Mesodermal cell (in vitro differentiated cells): ENCODE results near the gene CNNM3.
A peak's percentile ranks its signal among the peaks of the same experiment; 100 is the strongest.

ENCODE experiments used
- H3K27ac ChIP-seq: 2 replicates; pipeline ENCODE4 v1.7.0; 2013; ENCODE audit warnings: mild to moderate bottlenecking, low read depth, low read length, moderate library complexity; ENCODE audit not compliant: severe bottlenecking
- H3K36me3 ChIP-seq: 2 replicates; pipeline ENCODE4 v1.7.1; 2013; ENCODE audit warnings: mild to moderate bottlenecking, low read length, moderate library complexity; ENCODE audit not compliant: control insufficient read depth, insufficient read depth
- H3K4me1 ChIP-seq: one replicate; pipeline ENCODE4 v1.7.1; 2013; ENCODE audit warnings: mild to moderate bottlenecking, low read length; ENCODE audit not compliant: insufficient read depth, control insufficient read depth, poor library complexity, severe bottlenecking
- H3K4me3 ChIP-seq: 2 replicates; pipeline ENCODE4 v1.7.0; 2013; ENCODE audit warnings: low read length, control low read depth, mild to moderate bottlenecking; ENCODE audit not compliant: insufficient read depth, poor library complexity, severe bottlenecking; ENCODE audit errors: extremely low read depth
- H3K9me3 ChIP-seq: 2 replicates; pipeline ENCODE4 v1.7.1; 2013; ENCODE audit warnings: mild to moderate bottlenecking, low read length, moderate library complexity; ENCODE audit not compliant: control insufficient read depth
- WGBS, 2 experiments: methylation state at CpG; one replicate each; pipeline ENCODE4 v1.1.5; 2013; ENCODE audit warnings: missing lambda C conversion rate in 2 of 2; ENCODE audit not compliant: insufficient coverage in 2 of 2; 5-methylcytosine and 5-hydroxymethylcytosine counted together

CNNM3 gene

DNA sequence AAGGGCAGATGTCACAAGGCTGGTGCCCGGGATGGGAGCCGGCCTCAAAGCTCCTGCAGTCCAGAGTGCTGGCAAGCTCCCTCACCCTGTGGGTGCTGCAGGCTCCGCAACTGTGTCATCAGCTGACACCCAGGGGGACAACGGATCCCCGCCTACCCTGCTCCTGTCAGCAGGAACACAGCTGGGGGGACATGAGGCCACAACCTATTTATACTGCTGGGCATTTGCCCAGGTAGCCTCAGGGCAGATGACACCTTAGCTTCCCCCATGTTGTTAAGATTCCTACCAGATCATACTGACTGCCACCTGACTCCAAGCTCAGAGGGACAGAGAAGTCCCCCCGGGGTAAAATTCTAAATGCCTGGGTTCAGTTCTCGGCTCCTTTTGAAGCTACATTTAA is 26.5 kb downstream of the CNNM3 start:
- WGBS, 2 experiments = 87 to 90% methylated on average over 6 to 7 of the region's 7 CpGs
- no peak overlapping the region for H3K27ac ChIP-seq
- no peaks in the 10 kb centered on the region for H3K4me1 ChIP-seq

DNA sequence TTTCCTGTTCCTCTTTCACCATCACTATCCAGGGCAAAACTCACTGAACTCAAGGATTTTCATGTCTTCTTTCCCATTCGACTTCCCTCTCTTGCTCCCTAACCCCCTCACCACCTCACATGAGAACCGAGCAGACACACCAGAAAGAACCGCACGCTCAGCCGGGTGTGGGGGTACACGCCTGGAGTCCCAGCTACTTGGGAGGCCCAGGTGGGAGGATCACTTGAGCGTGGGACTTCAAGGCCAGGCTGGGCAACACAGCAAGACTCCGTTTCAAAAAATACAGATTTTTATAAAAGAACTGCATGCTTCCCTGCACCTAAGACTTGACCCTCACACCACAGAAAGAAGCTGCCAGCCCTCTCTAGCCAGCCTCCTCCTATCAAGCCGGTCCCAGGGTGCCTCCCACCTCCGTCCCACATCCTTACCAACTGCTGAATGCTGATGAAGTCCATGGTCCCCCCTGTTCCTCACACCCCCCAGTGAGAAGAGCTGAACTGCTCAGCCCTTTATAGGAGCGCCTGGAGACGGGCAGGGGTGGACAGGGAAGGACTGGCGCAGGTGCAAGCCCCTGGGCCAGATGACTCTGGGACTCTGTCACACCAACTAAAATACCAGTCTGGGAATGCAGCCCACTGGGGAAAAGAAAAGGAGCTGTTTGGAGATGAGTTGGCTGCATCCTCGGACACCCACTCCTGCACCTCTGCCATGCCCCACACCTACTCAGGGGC is 27.6 kb downstream of the CNNM3 start, which contains the start of gene ANKRD23:
ANKRD23 (minus strand) TSS at position 484 of the 731 bp plus-strand sequence; CDS start at position 455, 29 bp downstream.
- H3K27ac ChIP-seq = no peak within 1 kb of the TSS
- no peaks in the 10 kb centered on the region for H3K9me3 ChIP-seq
- WGBS, 2 experiments = 94 to 96% methylated on average over 11 to 12 of the region's 14 CpGs
- no peak within 1 kb of the TSS for H3K4me3 ChIP-seq
- H3K36me3 ChIP-seq = peaks cover 17% of the 10 kb centered on the region
- H3K4me1 ChIP-seq = no peaks in the 10 kb centered on the region

More for the DNA sequence above, 26.5 kb downstream of the CNNM3 start:
- peaks cover 8% of the 10 kb centered on the region for H3K36me3 ChIP-seq
- H3K9me3 ChIP-seq = no peaks in the 10 kb centered on the region
- no peak overlapping the region for H3K4me3 ChIP-seq

DNA sequence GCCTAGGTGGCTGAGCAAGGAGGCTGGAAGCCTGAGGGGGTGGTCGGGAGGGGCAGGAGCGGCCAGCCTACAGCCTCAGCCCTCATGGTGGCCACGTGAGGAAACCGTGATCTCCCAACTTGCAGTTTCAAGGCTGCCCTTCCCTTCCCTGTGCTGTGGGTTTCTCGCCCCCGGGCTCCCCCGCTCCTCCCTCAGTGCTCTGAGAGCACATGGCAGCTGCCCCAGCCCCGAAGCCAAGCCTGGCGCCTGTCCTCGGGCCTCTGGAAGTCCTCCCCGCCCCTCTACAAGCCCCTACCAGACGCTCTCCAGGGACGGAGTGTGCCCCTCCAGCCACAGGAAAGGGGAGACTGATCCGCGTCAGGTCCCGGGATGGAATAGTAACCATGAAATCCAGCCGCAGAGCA is 28.3 kb downstream of the CNNM3 start:
- no peak overlapping the region for H3K27ac ChIP-seq
- peaks cover 21% of the 10 kb centered on the region for H3K36me3 ChIP-seq
- H3K9me3 ChIP-seq = no peaks in the 10 kb centered on the region
- no peak overlapping the region for H3K4me3 ChIP-seq
- WGBS, 2 experiments = 94 to 97% methylated on average over 15 to 17 of the region's 17 CpGs
- no peaks in the 10 kb centered on the region for H3K4me1 ChIP-seq

DNA sequence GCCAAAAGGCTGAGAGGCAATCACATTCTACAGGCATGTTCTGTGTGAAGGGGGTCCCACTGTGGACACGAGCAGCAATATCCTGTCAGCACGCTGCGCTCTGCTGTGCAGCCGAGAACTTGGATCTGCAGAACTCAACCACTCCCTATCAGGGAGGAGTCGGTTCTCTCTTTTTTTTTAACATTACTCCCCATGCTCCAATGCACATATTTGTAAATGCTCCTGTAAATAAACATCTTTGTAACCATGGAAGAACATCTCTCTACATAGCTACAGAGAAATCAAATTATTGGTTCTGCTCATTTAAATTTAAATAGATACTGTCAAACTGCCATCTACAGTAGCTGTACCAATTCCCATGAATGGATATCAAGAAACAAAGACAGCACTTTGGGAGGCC is 30.8 kb downstream of the CNNM3 start:
- Histone ChIP-seq H3K27ac (no peak overlapping the region), H3K4me1 (no peaks in the 10 kb centered on the region), H3K36me3 (peaks cover 38% of the 10 kb centered on the region), H3K4me3 (no peak overlapping the region), H3K9me3 (no peaks in the 10 kb centered on the region)
- WGBS, 2 experiments = 93 to 95% methylated on average over 4 to 5 of the region's 5 CpGs

DNA sequence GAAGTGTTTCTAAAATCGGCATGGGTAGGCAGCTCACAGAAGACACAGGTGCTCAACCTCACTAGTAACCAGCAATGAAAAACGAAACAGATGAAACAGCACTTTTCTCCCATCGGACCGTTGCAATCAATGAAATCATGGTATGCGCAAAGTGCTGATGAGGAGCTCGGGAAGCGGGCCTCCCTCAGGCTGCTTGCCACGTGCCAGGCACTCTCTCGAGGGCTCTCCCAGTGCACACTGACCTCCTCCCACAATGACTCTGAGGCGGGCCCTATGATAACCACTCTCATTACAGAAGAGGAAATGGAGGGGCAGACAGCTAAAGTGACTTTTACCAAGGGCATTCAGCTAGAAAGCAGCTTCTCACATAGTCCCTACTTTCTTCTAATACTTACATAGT is 31.5 kb downstream of the CNNM3 start:
- H3K9me3 ChIP-seq = no peaks in the 10 kb centered on the region
- H3K4me3 ChIP-seq = no peak overlapping the region
- 92 to 95% methylated on average over 5 to 6 of the region's 10 CpGs for WGBS, 2 experiments
- H3K36me3 ChIP-seq = peaks cover 41% of the 10 kb centered on the region
- no peaks in the 10 kb centered on the region for H3K4me1 ChIP-seq
- no peak overlapping the region for H3K27ac ChIP-seq

DNA sequence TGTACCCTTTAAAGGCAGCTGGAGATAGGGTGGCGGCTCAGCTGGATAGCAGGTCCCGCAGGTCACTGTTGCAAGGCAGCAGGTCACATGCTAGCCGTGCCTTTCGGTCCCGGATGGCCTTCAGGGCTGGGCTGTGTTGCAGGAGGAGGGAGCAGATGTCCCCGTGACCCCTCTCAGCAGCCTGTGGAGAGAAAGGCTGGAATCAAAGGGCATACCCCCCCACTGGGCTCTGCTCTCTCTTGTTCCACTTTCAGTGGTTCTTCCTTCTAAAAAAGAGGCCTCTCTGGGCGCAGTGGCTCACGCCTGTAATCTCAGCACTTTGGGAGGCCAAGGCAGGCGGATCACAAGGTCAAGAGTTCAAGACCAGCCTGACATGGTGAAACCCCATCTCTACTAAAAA is 32.2 kb downstream of the CNNM3 start:
- WGBS, 2 experiments = 92 to 100% methylated on average over 4 to 7 of the region's 9 CpGs
- Histone ChIP-seq H3K4me3 (no peak overlapping the region), H3K27ac (no peak overlapping the region), H3K9me3 (no peaks in the 10 kb centered on the region), H3K36me3 (peaks cover 41% of the 10 kb centered on the region), H3K4me1 (no peaks in the 10 kb centered on the region)

DNA sequence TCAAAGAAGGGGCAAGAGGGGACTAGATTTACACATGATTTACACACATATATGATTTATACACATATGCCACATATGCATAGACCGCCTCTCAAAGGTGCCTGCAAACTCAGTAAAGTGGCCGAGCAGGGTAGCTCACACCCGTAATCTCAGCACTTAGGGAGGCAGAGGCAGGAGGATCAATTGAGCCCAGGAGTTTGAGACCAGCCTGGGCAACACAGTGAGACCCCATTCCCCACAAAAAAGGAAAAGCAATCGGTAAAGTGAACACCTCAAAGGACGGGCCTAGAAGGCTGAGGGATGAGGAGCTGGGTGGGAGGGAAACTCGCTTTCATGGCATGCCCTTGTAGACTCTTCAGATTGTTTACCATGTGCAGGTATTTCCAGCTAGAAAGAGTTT is 36.6 kb downstream of the CNNM3 start:
- peaks cover 38% of the 10 kb centered on the region for H3K36me3 ChIP-seq

DNA sequence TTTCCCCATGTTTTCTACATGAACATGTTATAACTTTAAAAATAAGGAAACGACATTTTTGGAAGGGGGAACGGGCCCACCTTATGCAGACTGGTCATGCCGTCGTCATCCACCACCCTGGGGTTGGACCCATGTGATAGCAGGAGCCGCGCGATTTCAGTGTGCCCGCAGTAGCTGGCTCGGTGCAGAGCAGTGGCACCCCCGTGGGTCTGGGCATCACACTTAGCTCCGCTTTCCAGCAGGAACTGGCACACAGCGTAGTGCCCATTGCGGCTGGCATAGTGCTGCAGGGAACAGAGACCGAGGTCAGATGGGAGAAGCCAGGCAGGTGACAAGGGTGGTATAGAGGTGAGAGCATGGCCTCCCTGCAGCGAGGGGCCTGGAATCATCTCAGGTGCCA is 37.3 kb downstream of the CNNM3 start:
- Histone ChIP-seq H3K36me3 (peaks cover 31% of the 10 kb centered on the region), H3K4me3 (no peak overlapping the region), H3K27ac (no peak overlapping the region), H3K4me1 (no peaks in the 10 kb centered on the region), H3K9me3 (no peaks in the 10 kb centered on the region)
- WGBS, 2 experiments = 97 to 99% methylated on average over 13 to 15 of the region's 15 CpGs

More for the DNA sequence above, 36.6 kb downstream of the CNNM3 start:
- no peaks in the 10 kb centered on the region for H3K9me3 ChIP-seq
- H3K27ac ChIP-seq = no peak overlapping the region
- WGBS, 2 experiments = 96 to 99% methylated on average over 3 to 6 of the region's 6 CpGs
- H3K4me1 ChIP-seq = no peaks in the 10 kb centered on the region
- no peak overlapping the region for H3K4me3 ChIP-seq

DNA sequence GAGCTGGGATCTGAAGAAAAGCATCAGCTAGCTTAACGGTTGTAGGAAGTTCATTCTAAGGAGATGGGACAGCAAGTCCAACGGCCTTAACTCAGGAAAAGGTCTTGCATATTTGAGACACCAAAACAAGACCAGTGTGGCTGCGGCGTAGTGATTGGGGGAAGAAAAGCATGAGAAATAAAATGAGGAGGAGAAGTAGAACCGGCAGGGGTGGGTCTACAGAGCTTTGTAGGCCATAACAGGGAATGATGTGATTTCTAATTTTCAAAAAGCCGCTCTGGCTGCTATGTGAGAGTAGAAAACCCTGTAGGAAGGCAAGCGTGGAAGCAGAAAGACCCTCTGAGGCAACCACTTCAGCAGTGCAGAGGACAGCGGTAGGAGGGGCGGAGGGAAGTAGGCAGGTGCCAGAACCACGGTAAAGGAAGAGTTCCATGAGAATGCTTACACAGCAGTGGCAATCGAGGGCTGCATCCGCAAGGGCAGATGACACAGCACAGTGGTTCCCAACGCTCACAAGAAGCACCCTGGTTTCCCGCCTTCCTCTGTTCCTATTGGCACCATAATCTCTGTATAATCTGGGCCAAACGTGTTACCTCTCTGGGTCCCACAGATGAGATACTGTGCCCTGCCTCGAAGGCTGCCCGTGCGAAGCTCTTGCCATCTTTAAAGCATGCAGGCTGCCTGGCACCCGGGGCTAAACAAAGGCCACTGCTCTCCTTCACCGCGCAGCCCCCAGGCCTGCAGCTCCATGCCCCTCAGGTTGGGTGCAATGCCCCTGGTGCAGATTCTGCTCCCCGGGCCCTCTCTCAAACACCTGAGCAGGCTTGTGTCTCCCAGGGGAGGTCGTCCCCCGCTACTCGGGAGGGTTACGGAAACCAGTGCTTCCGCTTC is 41.0 kb downstream of the CNNM3 start:
- H3K4me3 ChIP-seq = peak overlapping the region; percentile 64
- no peaks in the 10 kb centered on the region for H3K9me3 ChIP-seq
- peak overlapping the region; percentile 29 for H3K27ac ChIP-seq
- H3K36me3 ChIP-seq = peaks cover 26% of the 10 kb centered on the region
- 30 to 32% methylated on average over 27 of the region's 27 CpGs for WGBS, 2 experiments
- H3K4me1 ChIP-seq = peaks cover 18% of the 10 kb centered on the region

DNA sequence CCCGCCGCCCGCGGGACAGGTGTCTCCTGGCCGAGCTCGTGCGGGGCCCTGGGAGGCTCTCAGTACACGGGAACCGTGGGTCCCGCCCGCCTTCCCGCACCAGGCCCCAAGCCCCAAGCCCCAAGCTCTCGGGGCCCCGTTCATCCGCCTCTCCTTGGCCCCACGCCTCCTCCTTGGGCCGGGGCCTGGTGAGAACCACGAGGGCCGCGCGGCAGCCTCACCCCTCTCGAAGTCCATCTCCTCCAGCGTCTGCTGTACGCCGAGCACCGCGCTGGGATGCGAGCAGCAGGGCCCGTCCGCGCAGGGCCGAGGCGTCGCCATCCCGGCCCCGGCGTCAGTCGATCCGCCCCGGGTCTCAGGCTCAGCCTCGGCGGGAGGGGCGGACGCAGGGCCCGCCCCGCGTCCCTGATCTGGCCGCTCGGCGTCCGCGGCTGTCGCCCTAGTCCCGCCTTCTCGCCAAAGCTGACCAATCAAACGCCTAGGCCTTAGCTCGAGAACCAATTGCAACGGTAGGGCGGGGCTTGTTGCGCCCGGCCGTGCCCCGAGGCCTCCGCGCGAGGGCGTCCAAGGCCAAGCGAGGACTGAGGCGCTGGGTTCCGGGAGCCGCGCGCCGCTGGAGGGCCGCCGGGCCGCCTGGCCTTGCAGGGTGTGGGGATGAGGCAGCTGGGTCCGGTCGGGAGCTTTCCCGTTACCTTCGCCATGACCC is 41.8 kb downstream of the CNNM3 start, which contains the start of gene ANKRD39:
ANKRD39 (minus strand) TSS at position 350 of the 706 bp plus-strand sequence; CDS start at position 321, 29 bp downstream.
- H3K27ac ChIP-seq = peak within 1 kb of the TSS; percentile 59
- WGBS, 2 experiments = 0 to 1% methylated on average over 65 to 73 of the region's 81 CpGs
- peaks cover 33% of the 10 kb centered on the region for H3K36me3 ChIP-seq
- H3K9me3 ChIP-seq = no peaks in the 10 kb centered on the region
- H3K4me1 ChIP-seq = peaks cover 18% of the 10 kb centered on the region
- H3K4me3 ChIP-seq = peak within 1 kb of the TSS; percentile 64
